ENCODE measurements around the gene NXF1. TPM values are rescaled to one million over a fixed set of nuclear protein-coding genes. Genes with fewer than 3 reads are reported as not detected.

The NXF1 gene
- total and polyA plus RNA-seq, 2 of the 13 experiments (the other 11 are each of a cell fraction or from before 2014, with no cell fraction given), result 30.4 to 30.9 TPM

DNA sequence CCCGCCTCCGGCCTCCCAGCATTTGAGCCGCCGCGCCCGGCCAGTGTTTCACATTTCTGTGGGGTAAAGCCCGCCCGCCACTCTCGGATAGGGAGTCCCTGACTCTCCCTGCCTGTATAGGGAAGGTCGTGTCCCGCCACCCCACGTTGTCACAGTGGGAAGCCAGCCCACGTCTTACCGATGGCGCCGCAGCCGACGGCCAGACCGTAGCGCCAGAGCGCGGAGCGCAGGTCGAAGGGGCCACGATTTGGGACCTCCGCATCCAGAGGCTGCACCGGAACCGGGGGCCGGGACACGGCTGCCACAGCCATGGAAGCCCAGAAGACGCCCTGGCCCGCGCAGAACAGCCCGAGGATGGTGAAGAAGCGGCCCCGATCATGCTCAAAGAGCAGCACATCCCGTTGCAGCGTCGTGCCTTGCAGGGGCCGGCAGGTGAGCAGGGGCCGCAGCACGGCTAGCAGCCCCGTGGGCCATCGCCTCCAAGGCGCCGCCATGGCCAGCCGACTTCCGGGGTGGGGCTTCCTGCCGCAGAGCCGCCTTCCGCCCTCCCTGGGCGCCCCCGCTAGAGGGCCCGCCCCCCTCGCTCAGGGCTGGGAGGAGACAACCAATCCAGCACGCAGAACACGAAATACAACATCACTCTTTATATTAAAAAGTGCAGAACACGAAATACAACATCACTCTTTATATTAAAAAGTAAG, 13.6 kb downstream of the NXF1 start, which contains the start of gene TMEM223 (continued):
- no peak for TF ChIP-seq ZNF329 (CRISPR knock-in tag; IDR thresholded peaks at IDR 0.05; ENCODE audit: low read depth)
- TF ChIP-seq TBP (CRISPR knock-in tag; IDR thresholded peaks at IDR 0.05), result no peak
- no peak for TF ChIP-seq ZNF503 (CRISPR knock-in tag; IDR thresholded peaks at IDR 0.05)
- TF ChIP-seq HINFP (CRISPR knock-in tag; IDR thresholded peaks at IDR 0.05; ENCODE audit: low read depth), result no peak
- TF ChIP-seq ZNF879 (CRISPR knock-in tag; IDR thresholded peaks at IDR 0.05), result no peak
- TF ChIP-seq ELF3 (CRISPR knock-in tag; IDR thresholded peaks at IDR 0.05), result peak; percentile 84
- TF ChIP-seq SSRP1 (CRISPR knock-in tag; IDR thresholded peaks at IDR 0.05), result no peak; the same call in 1 of the 2 replicates
- no peak for TF ChIP-seq MLXIP (CRISPR knock-in tag; IDR thresholded peaks at IDR 0.05; ENCODE audit: borderline replicate concordance)
- TF ChIP-seq ZNF557 (CRISPR knock-in tag; IDR thresholded peaks at IDR 0.05), result no peak
- peak; percentile 28; the same call in 1 of the 2 replicates for TF ChIP-seq ZNF326 (CRISPR knock-in tag; IDR thresholded peaks at IDR 0.05; ENCODE audit: borderline replicate concordance)
- TF ChIP-seq, protein P1, sequence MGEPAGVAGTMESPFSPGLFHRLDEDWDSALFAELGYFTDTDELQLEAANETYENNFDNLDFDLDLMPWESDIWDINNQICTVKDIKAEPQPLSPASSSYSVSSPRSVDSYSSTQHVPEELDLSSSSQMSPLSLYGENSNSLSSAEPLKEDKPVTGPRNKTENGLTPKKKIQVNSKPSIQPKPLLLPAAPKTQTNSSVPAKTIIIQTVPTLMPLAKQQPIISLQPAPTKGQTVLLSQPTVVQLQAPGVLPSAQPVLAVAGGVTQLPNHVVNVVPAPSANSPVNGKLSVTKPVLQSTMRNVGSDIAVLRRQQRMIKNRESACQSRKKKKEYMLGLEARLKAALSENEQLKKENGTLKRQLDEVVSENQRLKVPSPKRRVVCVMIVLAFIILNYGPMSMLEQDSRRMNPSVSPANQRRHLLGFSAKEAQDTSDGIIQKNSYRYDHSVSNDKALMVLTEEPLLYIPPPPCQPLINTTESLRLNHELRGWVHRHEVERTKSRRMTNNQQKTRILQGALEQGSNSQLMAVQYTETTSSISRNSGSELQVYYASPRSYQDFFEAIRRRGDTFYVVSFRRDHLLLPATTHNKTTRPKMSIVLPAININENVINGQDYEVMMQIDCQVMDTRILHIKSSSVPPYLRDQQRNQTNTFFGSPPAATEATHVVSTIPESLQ (CRISPR knock-in tag; conservative IDR thresholded peaks at IDR 0.05), result no peak
- TF ChIP-seq NFKB2 (CRISPR knock-in tag; IDR thresholded peaks at IDR 0.05; ENCODE audit: borderline replicate concordance), result peak; percentile 78; the same call in 1 of the 2 replicates
- no peak for TF ChIP-seq ZNF101 (CRISPR knock-in tag; IDR thresholded peaks at IDR 0.05; ENCODE audit: borderline replicate concordance, low read depth)
- TF ChIP-seq TARDBP (CRISPR knock-in tag; IDR thresholded peaks at IDR 0.05), result peak; percentile 66; the same call in 1 of the 2 replicates
- no peak for TF ChIP-seq MAF1 (CRISPR knock-in tag; IDR thresholded peaks at IDR 0.05; ENCODE audit: borderline replicate concordance)
- peak; percentile 82; the same call in 1 of the 2 replicates for TF ChIP-seq TBX2 (CRISPR knock-in tag; IDR thresholded peaks at IDR 0.05; ENCODE audit: borderline replicate concordance)
- 0 out of 2 replicates have a peak, but pooled peaks have one; percentile 48 for TF ChIP-seq ZNF589 (CRISPR knock-in tag; conservative IDR thresholded peaks at IDR 0.05)
- peak; percentile 68; the same call in 1 of the 2 replicates for TF ChIP-seq RNF2 (conservative IDR thresholded peaks at IDR 0.05; ENCODE audit: low read depth)
- no peak for TF ChIP-seq RXRB (CRISPR knock-in tag; IDR thresholded peaks at IDR 0.05; ENCODE audit: borderline replicate concordance)
- TF ChIP-seq CBX2 (IDR thresholded peaks at IDR 0.05; ENCODE audit: low read depth, low read length), result no peak
- no peak for TF ChIP-seq CBX2 (CRISPR knock-in tag; IDR thresholded peaks at IDR 0.05; ENCODE audit: low read depth)
- TF ChIP-seq HMG20B (CRISPR knock-in tag; conservative IDR thresholded peaks at IDR 0.05), result no peak
- no peak for TF ChIP-seq JDP2 (CRISPR knock-in tag; IDR thresholded peaks at IDR 0.05; ENCODE audit: borderline replicate concordance)
